ENCODE measurements around the gene MGAT5B. TPM values are rescaled to one million over a fixed set of nuclear protein-coding genes. Genes with fewer than 3 reads are reported as not detected.
"Not testable (repeated sequence)": the region's sequence is repeated elsewhere in the genome, so short reads cannot be mapped to it uniquely, and the experiment has no call there.

MGAT5B gene
- total RNA-seq, 2 donors from 2014 or later, result 0.05 to 0.27 TPM

DNA sequence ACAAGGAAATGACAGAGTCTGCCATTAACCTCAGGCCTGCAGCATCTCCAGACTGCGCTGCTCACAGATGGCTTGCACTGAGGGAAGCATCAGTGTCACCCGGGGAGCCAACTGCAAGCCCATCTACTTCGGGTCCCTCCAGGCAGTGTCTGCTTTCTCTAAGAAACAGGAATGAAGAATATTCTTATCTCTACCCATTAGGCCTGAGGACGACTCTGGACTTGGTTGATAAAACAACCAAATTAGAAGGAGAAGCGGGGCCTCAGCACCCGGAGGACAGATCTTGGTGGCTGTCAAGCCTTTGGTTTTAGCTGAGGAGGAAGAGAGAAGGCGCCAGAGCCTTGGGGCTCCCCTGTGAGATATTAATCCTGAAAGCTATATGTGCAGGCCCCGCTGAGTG is 19.5 kb upstream of the MGAT5B start:
- no peak for TF ChIP-seq CTCF (IDR thresholded peaks at IDR 0.05)
- Histone ChIP-seq H3K4me3 (no peak overlapping the region), H3K4me1 (no peaks in the 10 kb centered on the region), H3K27ac (no peak overlapping the region), H3K27me3 (no peaks in the 10 kb centered on the region), H3K36me3 (no peaks in the 10 kb centered on the region), H3K9ac (ENCODE audit: low read depth in 2 of 2, low read length in 2 of 2) (no peak overlapping the region), H3K9me3 (no peaks in the 10 kb centered on the region)
- no peak for DNase-seq
- intact Hi-C loops (cut with DNase I), result no loop called here

GRCh38 chr17:76849160-76849559 is 19.0 kb upstream of the MGAT5B start:
- intact Hi-C loops (cut with DNase I); DNase-seq: not testable (repeated sequence)

GRCh38 chr17:76852843-76853242 is 15.4 kb upstream of the MGAT5B start:
- H3K36me3 ChIP-seq, result no peaks in the 10 kb centered on the region
- H3K4me3 ChIP-seq, result no peak overlapping the region
- no peaks in the 10 kb centered on the region for H3K9me3 ChIP-seq
- no peak for TF ChIP-seq CTCF (IDR thresholded peaks at IDR 0.05)
- DNase-seq, result no peak
- H3K27me3 ChIP-seq, result no peaks in the 10 kb centered on the region
- H3K9ac ChIP-seq (ENCODE audit: low read depth in 2 of 2, low read length in 2 of 2), result no peak overlapping the region
- intact Hi-C loops (cut with DNase I), result no loop called here
- H3K4me1 ChIP-seq, result no peaks in the 10 kb centered on the region
- H3K27ac ChIP-seq, result no peak overlapping the region

More at GRCh38 chr17:76849160-76849559, 19.0 kb upstream of the MGAT5B start:
- not testable (repeated sequence) for H3K36me3 ChIP-seq; H3K4me3 ChIP-seq; H3K9me3 ChIP-seq; H3K4me1 ChIP-seq; H3K27ac ChIP-seq; H3K27me3 ChIP-seq; H3K9ac ChIP-seq (ENCODE audit: low read depth in 2 of 2, low read length in 2 of 2)

DNA sequence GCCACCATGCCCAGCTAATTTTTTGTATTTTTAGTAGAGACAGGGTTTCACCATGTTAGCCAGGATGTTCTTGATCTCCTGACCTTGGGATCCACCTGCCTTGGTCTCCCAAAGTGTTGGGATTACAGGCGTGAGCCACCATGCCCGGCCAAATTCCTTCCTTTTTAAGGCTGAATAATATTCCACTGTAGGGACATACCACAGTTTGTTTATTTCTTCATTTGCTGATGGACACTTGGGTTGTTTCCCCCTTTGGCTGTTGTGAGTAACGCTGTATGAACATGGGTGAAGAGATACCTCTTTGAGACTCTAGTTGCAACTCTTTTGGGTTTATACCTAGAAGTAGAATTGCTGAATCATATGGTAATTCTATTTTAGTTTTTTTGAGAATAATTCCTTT is 13.1 kb upstream of the MGAT5B start:
- TF ChIP-seq CTCF (IDR thresholded peaks at IDR 0.05), result no peak
- no peak for DNase-seq
- H3K27ac ChIP-seq, result no peak overlapping the region
- no peaks in the 10 kb centered on the region for H3K27me3 ChIP-seq
- no peak overlapping the region for H3K9ac ChIP-seq (ENCODE audit: low read depth in 2 of 2, low read length in 2 of 2)
- no peaks in the 10 kb centered on the region for H3K4me1 ChIP-seq
- H3K9me3 ChIP-seq, result no peaks in the 10 kb centered on the region
- intact Hi-C loops (cut with DNase I), result no loop called here
- no peaks in the 10 kb centered on the region for H3K36me3 ChIP-seq
- no peak overlapping the region for H3K4me3 ChIP-seq

- no peak for DNase-seq
- no peak overlapping the region for H3K4me3 ChIP-seq
- TF ChIP-seq CTCF (IDR thresholded peaks at IDR 0.05), result no peak
Observed at GRCh38 chr17:76862079-76862478, 6.1 kb upstream of the MGAT5B start.

GRCh38 chr17:76862494-76862893 is 5.7 kb upstream of the MGAT5B start:
- H3K4me3 ChIP-seq, result no peak overlapping the region
- no peaks in the 10 kb centered on the region for H3K9me3 ChIP-seq
- H3K4me1 ChIP-seq, result no peaks in the 10 kb centered on the region
- DNase-seq, result no peak
- H3K27ac ChIP-seq, result no peak overlapping the region
- intact Hi-C loops (cut with DNase I), result no loop called here
- no peaks in the 10 kb centered on the region for H3K27me3 ChIP-seq
- TF ChIP-seq CTCF (IDR thresholded peaks at IDR 0.05), result no peak
- no peaks in the 10 kb centered on the region for H3K36me3 ChIP-seq
- no peak overlapping the region for H3K9ac ChIP-seq (ENCODE audit: low read depth in 2 of 2, low read length in 2 of 2)

More at GRCh38 chr17:76862079-76862478, 6.1 kb upstream of the MGAT5B start:
- Histone ChIP-seq H3K27ac (no peak overlapping the region), H3K9me3 (no peaks in the 10 kb centered on the region), H3K36me3 (no peaks in the 10 kb centered on the region), H3K27me3 (no peaks in the 10 kb centered on the region), H3K4me1 (no peaks in the 10 kb centered on the region), H3K9ac (ENCODE audit: low read depth in 2 of 2, low read length in 2 of 2) (no peak overlapping the region)
- intact Hi-C loops (cut with DNase I), result no loop called here

Data from colonic mucosa (tissue), 4 donors.